Stimulated activated CD8-positive, alpha-beta memory T cell treated with anti-CD3 and anti-CD28 coated beads, Interleukin-4, amount 100 ng/mL, for 1 hour (primary cell): ENCODE measurements around the gene CDCA3.

Experiments
- DNase-seq, 2 donors: peaks; one replicate each; pipeline ENCODE4 v3.0.0-alpha.2; 2020; ENCODE audit warnings: low read depth in 2 of 2, low spot score in 1 of 2

CDCA3 gene

DNA sequence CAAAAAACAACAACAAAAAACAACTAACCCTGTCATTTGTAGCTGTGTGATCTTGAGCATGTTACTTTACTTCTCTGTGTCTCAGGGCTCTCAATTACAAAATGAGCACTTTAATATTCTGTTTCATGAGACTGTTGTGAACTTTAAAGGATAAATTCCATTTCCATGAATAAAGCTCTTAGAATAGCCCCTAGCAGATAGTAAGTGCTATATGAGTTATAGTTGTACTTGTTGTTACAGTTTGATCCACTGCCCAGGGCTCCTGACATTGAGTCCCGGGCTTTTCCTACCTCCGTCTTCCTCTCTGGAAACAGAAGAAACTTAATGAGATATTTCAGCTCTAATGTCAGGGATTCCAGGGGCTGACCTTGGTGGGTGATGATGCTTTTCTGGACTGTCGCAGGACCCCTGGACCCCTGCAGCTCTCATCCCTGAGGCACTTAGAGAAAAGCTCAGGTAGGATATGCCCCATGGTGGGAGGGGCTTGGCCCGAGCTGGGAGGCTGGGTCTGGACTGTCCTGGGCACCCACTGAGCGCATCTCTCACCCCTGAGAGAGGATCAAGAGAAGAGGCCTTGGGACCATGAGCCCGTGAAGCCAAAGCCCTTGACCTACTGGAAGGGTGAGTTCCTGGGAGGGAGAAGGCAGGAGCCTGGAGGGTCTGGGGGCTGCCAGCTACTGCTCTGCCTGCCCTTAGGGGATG is 17.7 kb downstream of the CDCA3 start:
- DNase-seq: no peak

DNA sequence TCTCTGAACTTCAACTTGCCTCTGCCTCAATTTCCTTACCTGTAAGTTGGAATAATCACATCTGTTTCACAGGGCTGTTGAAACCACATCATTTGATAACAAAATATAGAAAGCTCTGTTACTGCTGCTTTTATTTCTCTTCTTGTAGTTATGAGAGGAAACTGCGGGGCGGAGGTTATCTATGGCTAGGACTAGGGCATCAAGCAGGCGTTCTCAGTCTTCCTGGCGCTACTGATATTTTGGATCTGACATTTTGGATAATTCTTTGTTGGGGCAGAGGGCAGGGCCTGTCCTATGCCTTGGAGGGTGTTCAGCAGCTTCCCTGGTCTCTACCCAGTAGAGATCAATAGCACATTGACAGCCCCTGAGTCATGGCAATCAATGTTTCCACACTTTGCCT is 19.0 kb downstream of the CDCA3 start:
- no peak for DNase-seq

DNA sequence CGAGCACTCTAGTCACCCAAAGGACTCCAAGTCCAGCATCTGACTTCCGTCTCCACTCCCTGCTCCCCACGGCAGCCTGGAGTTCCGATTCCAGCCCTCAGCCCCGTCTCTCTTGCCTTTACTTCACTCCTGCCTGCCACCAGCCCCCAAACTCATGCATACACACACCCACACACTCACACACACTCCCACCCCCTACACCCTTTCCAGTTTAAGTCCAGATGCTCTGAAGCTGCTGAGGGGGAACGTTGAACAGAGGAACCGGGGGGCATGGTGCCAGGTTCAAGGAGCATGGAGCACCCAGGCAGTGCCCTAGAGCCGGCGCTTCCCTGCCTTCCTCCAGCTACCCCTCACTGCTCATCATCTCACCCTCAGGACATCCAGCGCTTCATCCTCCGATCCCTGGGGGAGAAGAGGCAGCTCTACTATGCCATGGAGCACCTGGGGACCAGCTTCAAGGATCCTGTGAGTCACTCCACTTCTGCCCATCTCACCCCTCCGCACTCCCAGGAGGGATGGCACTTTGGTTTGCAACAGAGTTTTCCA is 19.6 kb downstream of the CDCA3 start:
- no peak for DNase-seq

GRCh38 chr12:6830999-6831398 is 20.1 kb downstream of the CDCA3 start:
- DNase-seq: no peak

DNA sequence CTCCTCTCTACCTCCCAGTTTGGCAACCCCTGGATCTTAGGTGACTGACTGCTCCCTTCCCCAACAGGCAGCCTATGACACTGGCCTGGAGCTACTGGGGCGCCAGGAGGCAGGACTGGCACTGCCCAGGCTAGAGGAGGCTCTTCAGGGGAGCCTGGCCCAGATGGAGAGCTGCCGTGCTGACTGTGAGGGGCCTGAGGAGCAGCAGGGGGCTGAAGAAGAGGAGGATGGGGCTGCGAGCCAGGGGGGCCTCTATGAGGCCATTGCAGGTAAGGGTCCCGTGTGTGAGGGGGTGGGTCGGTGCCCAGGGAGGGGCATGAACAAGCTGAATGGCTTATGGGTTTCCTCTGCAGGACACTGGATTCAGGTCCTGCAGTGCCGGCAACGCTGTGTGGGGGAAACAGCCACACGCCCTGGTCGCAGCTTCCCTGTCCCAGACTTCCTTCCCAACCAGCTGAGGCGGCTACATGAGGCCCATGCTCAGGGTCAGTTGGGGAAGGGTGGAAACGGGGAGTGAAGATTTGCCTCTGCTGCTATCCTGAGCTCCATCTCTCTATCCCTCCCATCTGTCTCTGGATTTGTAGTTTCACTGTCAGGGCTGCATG is 20.7 kb downstream of the CDCA3 start:
- no peak for DNase-seq

DNA sequence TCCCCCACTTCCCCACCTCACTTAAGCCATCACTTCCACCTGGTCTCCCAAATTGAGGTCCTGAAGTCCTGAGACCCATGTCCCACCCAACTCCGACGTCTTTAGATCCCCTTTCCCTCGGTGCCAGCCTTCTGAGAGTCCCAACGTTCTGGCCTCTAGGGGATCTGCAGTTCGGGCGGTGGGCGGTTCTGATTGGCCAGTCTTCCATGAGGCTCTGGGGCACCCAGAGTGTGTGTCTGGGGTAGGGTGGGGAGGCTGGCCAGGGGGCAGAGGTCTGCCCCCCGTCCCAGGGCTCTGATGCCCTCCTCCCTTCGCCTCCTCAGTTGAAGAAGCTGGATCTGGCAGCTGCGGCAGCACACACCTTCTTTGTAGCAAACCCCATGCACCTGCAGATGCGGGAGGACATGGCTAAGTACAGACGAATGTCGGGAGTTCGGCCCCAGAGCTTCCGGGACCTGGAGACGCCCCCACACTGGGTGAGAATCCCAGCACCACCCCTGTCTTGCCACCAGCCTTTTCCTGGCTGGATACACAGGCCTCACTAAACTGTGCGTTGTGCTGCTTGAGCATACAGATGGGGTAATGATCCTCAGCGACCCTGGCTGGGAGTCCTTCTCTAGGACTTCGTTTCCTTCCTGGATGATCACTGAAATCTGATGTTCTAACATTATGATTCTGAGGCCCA is 21.4 kb downstream of the CDCA3 start:
- DNase-seq: no peak

GRCh38 chr12:6828781-6829535 is 22.1 kb downstream of the CDCA3 start:
- DNase-seq: no peak

DNA sequence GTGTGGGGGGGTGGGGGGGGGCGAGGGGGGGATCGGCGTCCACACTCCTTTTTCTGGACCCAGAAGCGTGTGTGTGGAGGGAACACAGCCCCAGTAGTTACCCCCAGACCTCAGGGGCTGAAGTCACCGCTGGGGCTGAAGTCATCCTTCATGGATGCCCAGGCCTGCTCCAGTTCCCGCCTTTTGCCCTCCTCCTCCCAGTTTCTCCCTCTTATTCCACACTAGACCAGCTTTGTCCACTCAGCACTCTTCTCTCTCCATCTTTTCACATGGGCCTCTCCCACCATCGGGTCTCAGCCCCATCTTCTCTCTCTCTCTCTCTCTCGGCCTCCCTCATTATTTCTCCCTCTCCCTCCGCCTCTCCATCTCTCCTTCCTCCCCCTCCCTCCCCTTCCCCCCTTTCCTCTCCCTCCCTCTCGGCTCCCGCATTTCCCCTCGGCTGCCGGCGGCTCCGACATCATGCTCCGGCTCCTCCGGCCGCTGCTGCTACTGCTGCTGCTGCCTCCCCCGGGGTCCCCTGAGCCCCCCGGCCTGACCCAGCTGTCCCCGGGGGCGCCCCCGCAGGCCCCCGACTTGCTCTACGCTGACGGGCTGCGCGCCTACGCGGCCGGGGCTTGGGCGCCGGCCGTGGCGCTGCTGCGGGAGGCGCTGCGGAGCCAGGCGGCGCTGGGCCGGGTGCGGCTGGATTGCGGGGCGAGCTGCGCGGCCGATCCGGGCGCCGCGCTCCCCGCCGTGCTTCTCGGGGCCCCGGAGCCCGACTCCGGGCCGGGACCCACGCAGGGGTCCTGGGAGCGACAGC is 22.9 kb downstream of the CDCA3 start, which contains the start of gene P3H3:
Gene P3H3 (plus strand): TSS at position 426 of the 799 bp plus-strand sequence. CDS start 34 bp downstream, at position 460.
- DNase-seq: no peak

- no peak for DNase-seq
Measured at GRCh38 chr12:6827437-6827911, 23.6 kb downstream of the CDCA3 start.

DNA sequence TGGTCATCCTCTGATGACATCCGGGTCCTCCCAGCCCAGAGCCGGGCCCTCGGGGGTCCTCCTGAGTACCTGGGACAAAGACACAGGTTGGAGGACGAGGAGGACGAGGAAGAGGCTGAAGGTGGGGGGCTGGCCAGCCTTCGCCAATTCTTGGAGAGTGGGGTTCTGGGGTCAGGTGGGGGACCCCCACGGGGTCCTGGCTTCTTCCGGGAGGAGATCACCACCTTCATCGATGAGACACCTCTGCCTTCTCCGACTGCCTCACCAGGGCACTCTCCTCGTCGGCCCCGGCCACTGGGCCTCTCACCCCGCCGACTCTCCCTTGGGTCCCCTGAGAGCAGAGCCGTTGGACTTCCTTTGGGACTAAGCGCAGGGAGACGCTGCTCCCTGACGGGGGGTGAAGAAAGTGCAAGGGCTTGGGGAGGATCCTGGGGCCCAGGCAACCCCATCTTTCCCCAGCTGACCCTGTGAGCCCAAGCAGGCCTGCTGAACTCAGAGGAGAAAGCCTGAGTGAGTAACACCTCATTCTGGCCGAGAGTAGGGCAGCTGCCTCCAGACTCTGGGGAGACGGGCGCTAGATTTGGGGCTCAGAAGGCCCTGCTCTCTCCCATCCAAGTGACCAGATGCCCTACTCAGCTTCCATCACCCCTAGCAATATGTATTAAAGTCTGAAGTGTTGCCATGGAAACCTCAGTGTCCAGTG is 24.2 kb downstream of the CDCA3 start:
- DNase-seq: no peak

GRCh38 chr12:6826125-6826733 is 24.9 kb downstream of the CDCA3 start:
- no peak for DNase-seq

DNA sequence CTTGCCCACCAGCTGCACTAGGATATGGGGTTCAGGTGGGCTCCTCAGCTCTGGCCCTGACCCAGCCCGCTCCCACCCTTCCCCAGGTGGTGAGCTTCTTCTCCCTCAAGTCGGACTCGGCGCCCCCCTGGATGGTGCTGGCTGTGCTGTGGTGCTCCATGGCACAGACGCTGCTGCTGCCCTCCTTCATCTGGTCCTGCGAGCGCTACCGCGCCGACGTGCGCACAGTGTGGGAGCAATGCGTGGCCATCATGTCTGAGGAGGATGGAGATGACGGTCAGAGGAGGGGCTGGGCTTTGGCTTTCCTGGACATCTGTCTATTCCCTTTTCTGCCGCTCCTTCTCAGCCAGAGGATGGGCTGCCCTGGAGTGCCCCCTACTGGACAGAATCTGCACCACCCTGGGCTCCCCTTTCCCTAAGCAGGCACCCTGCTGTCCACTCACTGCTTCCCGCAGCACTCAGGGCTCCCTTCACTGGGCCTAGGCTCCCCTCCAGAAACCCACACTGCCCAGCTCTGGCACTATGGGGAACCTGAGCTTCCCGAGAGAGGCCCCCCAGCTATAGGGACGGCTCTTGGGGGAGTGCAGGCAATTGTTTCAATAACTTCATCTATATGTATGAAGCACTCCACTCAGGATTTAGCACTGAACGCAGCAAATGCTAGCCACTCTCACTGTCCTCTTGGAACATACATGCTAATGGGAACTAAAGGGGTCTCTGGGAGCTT is 25.5 kb downstream of the CDCA3 start:
- DNase-seq: peak; percentile 60 to 63

DNA sequence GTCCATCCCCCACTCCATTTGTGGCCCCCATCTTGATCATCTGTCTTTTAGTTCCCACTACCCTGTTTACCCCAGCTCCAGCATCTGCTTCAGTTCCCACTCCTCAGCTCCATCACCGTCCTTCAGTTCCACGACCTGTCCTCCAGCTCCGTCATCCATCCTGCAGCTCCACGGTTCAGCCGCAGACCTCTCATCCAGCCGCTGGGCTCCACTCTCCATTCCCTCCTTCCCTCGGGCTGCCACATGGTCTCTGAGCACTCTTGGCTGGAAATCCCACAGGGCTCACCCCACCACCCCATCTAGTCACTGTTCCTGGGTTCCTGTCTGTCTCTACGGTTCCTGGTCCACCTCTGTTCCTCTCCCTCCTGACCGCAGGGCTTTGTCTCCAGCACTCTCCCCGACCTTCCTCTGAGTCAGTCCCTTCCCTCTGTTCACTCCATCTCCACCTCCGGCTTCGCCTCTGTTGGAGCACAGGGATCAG is 26.1 kb downstream of the CDCA3 start:
- DNase-seq: no peak

GRCh38 chr12:6824085-6824775 is 26.9 kb downstream of the CDCA3 start:
- DNase-seq: no peak

DNA sequence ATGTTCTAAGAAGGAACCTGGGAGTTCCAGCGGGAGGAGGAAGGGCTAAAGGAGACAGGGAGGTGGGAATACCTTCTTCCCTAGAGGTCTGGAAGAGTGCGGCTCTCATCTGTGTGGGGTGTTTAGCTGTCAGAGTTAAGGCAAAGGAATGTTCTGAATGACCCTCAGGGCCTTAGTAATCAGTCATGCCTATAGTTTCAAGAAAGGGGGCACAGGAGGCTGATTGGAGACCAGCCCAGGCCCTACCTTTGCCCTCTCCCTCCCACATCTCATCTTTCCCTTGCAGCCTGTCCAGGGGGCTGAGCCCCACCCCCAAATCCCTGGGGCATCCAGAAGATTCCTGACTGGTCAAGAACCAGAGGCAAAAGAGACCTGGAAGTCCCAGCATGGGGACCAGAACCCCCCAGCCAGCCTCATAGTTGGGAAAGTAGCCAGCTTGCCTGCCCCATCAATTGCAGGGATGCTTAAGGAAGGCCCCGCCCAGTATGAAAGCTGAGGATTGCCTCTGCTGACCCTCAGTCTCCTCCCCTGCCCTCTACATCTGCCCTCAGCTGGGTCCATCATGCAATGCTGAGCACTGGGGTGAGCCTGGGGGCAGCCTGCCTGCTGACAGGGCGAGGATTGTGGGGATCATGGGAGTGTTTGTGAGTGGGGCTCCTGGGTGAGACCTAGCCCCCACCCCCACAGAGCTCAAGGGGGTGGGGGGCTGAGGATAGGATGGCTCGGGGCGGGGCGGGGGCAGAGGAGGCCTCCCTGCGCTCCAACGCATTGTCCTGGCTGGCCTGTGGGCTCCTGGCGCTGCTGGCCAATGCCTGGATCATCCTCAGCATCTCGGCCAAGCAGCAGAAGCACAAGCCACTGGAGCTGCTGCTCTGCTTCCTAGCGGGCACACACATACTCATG is 27.7 kb downstream of the CDCA3 start:
- DNase-seq: no peak

- DNase-seq: no peak
Measured at GRCh38 chr12:6822426-6823135, 28.5 kb downstream of the CDCA3 start.
